DND-41 (cell line): Measurements from ENCODE around the gene PIAS1.

Source experiments
- ATAC-seq: fragments of 200-7000 bp; cut with Tn5 transposase; 3 replicates; pipeline ENCODE4 v1.9.1; 2021; ENCODE audit warnings: low read depth; ENCODE audit not compliant: insufficient read depth
- DNase-seq: peaks from one replicate; pipeline ENCODE4 v3.0.0-alpha.2; 2020
- H2AFZ ChIP-seq: 2 replicates; pipeline ENCODE4 v1.6.0; 2012; ENCODE audit warnings: low read depth, low read length
- H3K27ac ChIP-seq: 2 replicates; pipeline ENCODE4 v1.5.1; 2012; ENCODE audit warnings: low read length, inconsistent platforms
- H3K27me3 ChIP-seq: fragments of 200-600 bp; sonication (generic); 2 replicates; pipeline ENCODE4 v1.6.0; 2012; ENCODE audit warnings: low read length, mild to moderate bottlenecking, inconsistent platforms; ENCODE audit not compliant: insufficient read depth, poor library complexity
- H3K36me3 ChIP-seq: 2 replicates; pipeline ENCODE4 v1.5.1; 2012; ENCODE audit warnings: low read length, inconsistent platforms; ENCODE audit not compliant: insufficient read depth
- H3K4me1 ChIP-seq: 2 replicates; pipeline ENCODE4 v1.5.1; 2012; ENCODE audit warnings: mild to moderate bottlenecking, low read length; ENCODE audit not compliant: insufficient read depth
- H3K4me2 ChIP-seq: 2 replicates; pipeline ENCODE4 v1.6.0; 2012; ENCODE audit warnings: mild to moderate bottlenecking, moderate library complexity, low read length, inconsistent platforms; ENCODE audit not compliant: insufficient read depth
- H3K4me3 ChIP-seq, 2 experiments: fragments of 200-600 bp in 1 of 2; shearing (Covaris generic) in 1 of 2; 2 replicates each; pipeline ENCODE4 v1.5.1; 2012 to 2016; ENCODE audit warnings: inconsistent platforms in 2 of 2, low read length in 2 of 2, mild to moderate bottlenecking in 2 of 2, low read depth in 1 of 2, moderate library complexity in 1 of 2
- H3K79me2 ChIP-seq: 2 replicates; pipeline ENCODE4 v1.6.0; 2012; ENCODE audit warnings: low read length, inconsistent platforms; ENCODE audit not compliant: insufficient read depth
- H3K9ac ChIP-seq: 2 replicates; pipeline ENCODE4 v1.6.0; 2012; ENCODE audit warnings: low read depth, mild to moderate bottlenecking, inconsistent platforms, low read length, moderate library complexity
- H3K9me3 ChIP-seq: 2 replicates; pipeline ENCODE4 v1.5.1; 2012; ENCODE audit warnings: low read length, moderate library complexity, mild to moderate bottlenecking, inconsistent platforms; ENCODE audit not compliant: insufficient read depth, severe bottlenecking
- H4K20me1 ChIP-seq: 2 replicates; pipeline ENCODE4 v1.6.0; 2012; ENCODE audit warnings: low read length; ENCODE audit not compliant: insufficient read depth
- CTCF ChIP-seq: IDR thresholded peaks from 2 replicates; pipeline ENCODE4 v1.5.1; 2012; ENCODE audit warnings: borderline replicate concordance, low read length, moderate library complexity, mild to moderate bottlenecking; ENCODE audit not compliant: poor library complexity, severe bottlenecking; ENCODE audit errors: extremely low read depth
- EZH2 ChIP-seq: IDR thresholded peaks from 3 replicates; pipeline ENCODE4 v1.6.1; 2012; ENCODE audit warnings: borderline replicate concordance, low read depth, mild to moderate bottlenecking, moderate library complexity, low read length, inconsistent platforms; ENCODE audit not compliant: severe bottlenecking

The PIAS1 gene

GRCh38 chr15:68149059-68149458 is 94.9 kb downstream of the PIAS1 start:
- H2AFZ ChIP-seq = no peak overlapping the region
- H3K27me3 ChIP-seq = no peaks in the 10 kb centered on the region
- ATAC-seq (no peak), DNase-seq (no peak)
- TF ChIP-seq EZH2 = no peak
- TF ChIP-seq CTCF = no peak
- peaks cover 2% of the 10 kb centered on the region; the same call in 1 of the 2 replicates for H3K79me2 ChIP-seq
- H3K4me3 ChIP-seq = no peak overlapping the region
- no peak overlapping the region for H3K27ac ChIP-seq
- H3K36me3 ChIP-seq = peaks cover 53% of the 10 kb centered on the region
- H4K20me1 ChIP-seq = no peaks in the 10 kb centered on the region; the same call in 1 of the 2 replicates
- H3K4me2 ChIP-seq = no peak overlapping the region
- no peak overlapping the region for H3K9ac ChIP-seq
- H3K9me3 ChIP-seq = no peaks in the 10 kb centered on the region
- no peaks in the 10 kb centered on the region for H3K4me1 ChIP-seq

GRCh38 chr15:68150187-68150586 is 96.1 kb downstream of the PIAS1 start:
- no peak for DNase-seq
- Histone ChIP-seq H3K79me2 (peaks cover 2% of the 10 kb centered on the region; the same call in 1 of the 2 replicates), H3K36me3 (peaks cover 58% of the 10 kb centered on the region), H3K4me2 (no peak overlapping the region), H4K20me1 (no peaks in the 10 kb centered on the region; the same call in 1 of the 2 replicates), H2AFZ (no peak overlapping the region), H3K27me3 (no peaks in the 10 kb centered on the region), H3K4me3 (no peak overlapping the region), H3K9me3 (no peaks in the 10 kb centered on the region), H3K4me1 (no peaks in the 10 kb centered on the region), H3K27ac (no peak overlapping the region), H3K9ac (no peak overlapping the region)
- ATAC-seq = no peak
- no peak for TF ChIP-seq EZH2
- no peak for TF ChIP-seq CTCF

- ATAC-seq (no peak), DNase-seq (no peak)
- no peaks in the 10 kb centered on the region; the same call in 1 of the 2 replicates for H4K20me1 ChIP-seq
- H3K27me3 ChIP-seq = no peaks in the 10 kb centered on the region
- no peak overlapping the region for H3K4me2 ChIP-seq
- TF ChIP-seq CTCF = no peak
- no peak for TF ChIP-seq EZH2
- peaks cover 59% of the 10 kb centered on the region for H3K36me3 ChIP-seq
- H3K9ac ChIP-seq = no peak overlapping the region
- H2AFZ ChIP-seq = no peak overlapping the region
- H3K79me2 ChIP-seq = peaks cover 2% of the 10 kb centered on the region; the same call in 1 of the 2 replicates
- H3K27ac ChIP-seq = no peak overlapping the region
- H3K4me3 ChIP-seq = no peak overlapping the region
- no peaks in the 10 kb centered on the region for H3K9me3 ChIP-seq
- no peaks in the 10 kb centered on the region for H3K4me1 ChIP-seq
Measured at GRCh38 chr15:68151277-68151676, 97.2 kb downstream of the PIAS1 start.

GRCh38 chr15:68152342-68152741 is 98.2 kb downstream of the PIAS1 start:
- no peak for ATAC-seq

More at GRCh38 chr15:68152342-68152741, 98.2 kb downstream of the PIAS1 start:
- no peak for TF ChIP-seq CTCF
- TF ChIP-seq EZH2 = no peak
- Histone ChIP-seq H3K36me3 (peaks cover 56% of the 10 kb centered on the region), H4K20me1 (no peaks in the 10 kb centered on the region; the same call in 1 of the 2 replicates), H3K27me3 (no peaks in the 10 kb centered on the region), H3K4me2 (no peak overlapping the region), H3K4me3 (no peak overlapping the region), H3K4me1 (no peaks in the 10 kb centered on the region), H3K9ac (no peak overlapping the region), H2AFZ (no peak overlapping the region), H3K79me2 (peaks cover 2% of the 10 kb centered on the region; the same call in 1 of the 2 replicates), H3K9me3 (no peaks in the 10 kb centered on the region), H3K27ac (no peak overlapping the region)
- DNase-seq = no peak
